H9 (cell line): ENCODE measurements around the gene FN3KRP. TPM values are rescaled to one million over a fixed set of nuclear protein-coding genes. Genes with fewer than 3 reads are reported as not detected.

Experiments used
- DNase-seq: peaks from one replicate; pipeline ENCODE4 v3.0.0-alpha.2; 2017
- H2AFZ ChIP-seq: one replicate; pipeline ENCODE4 v1.6.1; 2013; ENCODE audit warnings: mild to moderate bottlenecking, low read length, control low read depth, moderate library complexity
- H2AK5ac ChIP-seq: 2 replicates; pipeline ENCODE4 v1.6.1; 2013; ENCODE audit warnings: low read length, control low read depth, mixed read lengths; ENCODE audit not compliant: insufficient read length
- H2BK120ac ChIP-seq: one replicate; pipeline ENCODE4 v1.6.1; 2013; ENCODE audit warnings: low read depth, mild to moderate bottlenecking, low read length, control low read depth, inconsistent platforms; ENCODE audit not compliant: poor library complexity, severe bottlenecking
- H2BK12ac ChIP-seq: 2 replicates; pipeline ENCODE4 v1.6.1; 2013; ENCODE audit warnings: low read length, control low read depth, mixed read lengths, low read depth; ENCODE audit not compliant: insufficient read length
- H2BK15ac ChIP-seq: 2 replicates; pipeline ENCODE4 v1.6.1; 2013; ENCODE audit warnings: low read depth, low read length, control low read depth
- H2BK20ac ChIP-seq: one replicate; pipeline ENCODE4 v1.6.1; 2013; ENCODE audit warnings: low read depth, mild to moderate bottlenecking, low read length, control low read depth, inconsistent platforms; ENCODE audit not compliant: poor library complexity, severe bottlenecking
- H2BK5ac ChIP-seq: 2 replicates; pipeline ENCODE4 v1.6.1; 2013; ENCODE audit warnings: low read length, control low read depth, mixed read lengths; ENCODE audit not compliant: insufficient read length
- H3K14ac ChIP-seq: 2 replicates; pipeline ENCODE4 v1.6.1; 2013; ENCODE audit warnings: low read length, control low read depth; ENCODE audit not compliant: insufficient read depth
- H3K18ac ChIP-seq: 2 replicates; pipeline ENCODE4 v1.6.1; 2013; ENCODE audit warnings: low read depth, mild to moderate bottlenecking, mixed read lengths, low read length, control low read depth; ENCODE audit not compliant: insufficient read length
- H3K23ac ChIP-seq: 2 replicates; pipeline ENCODE4 v1.6.1; 2013; ENCODE audit warnings: low read length, control low read depth, mixed read lengths, low read depth; ENCODE audit not compliant: insufficient read length
- H3K23me2 ChIP-seq: 2 replicates; pipeline ENCODE4 v1.6.1; 2013; ENCODE audit warnings: low read depth, mild to moderate bottlenecking, mixed read lengths, low read length, control low read depth; ENCODE audit not compliant: insufficient read length, poor library complexity, severe bottlenecking
- H3K27ac ChIP-seq: 2 replicates; pipeline ENCODE4 v1.5.1; 2013; ENCODE audit warnings: low read length, control low read depth, mixed read lengths, low read depth; ENCODE audit not compliant: insufficient read length
- H3K27me3 ChIP-seq: 2 replicates; pipeline ENCODE4 v1.6.1; 2013; ENCODE audit warnings: low read length, control low read depth, inconsistent platforms; ENCODE audit not compliant: insufficient read depth
- H3K4ac ChIP-seq: 2 replicates; pipeline ENCODE4 v1.6.1; 2013; ENCODE audit warnings: low read depth, mild to moderate bottlenecking, control low read depth, inconsistent platforms, low read length, moderate library complexity
- H3K4me1 ChIP-seq: 2 replicates; pipeline ENCODE4 v1.6.1; 2013; ENCODE audit warnings: low read length, control low read depth, inconsistent platforms; ENCODE audit not compliant: insufficient read depth
- H3K4me2 ChIP-seq: 2 replicates; pipeline ENCODE4 v1.6.1; 2013; ENCODE audit warnings: low read length, control low read depth, mixed read lengths; ENCODE audit not compliant: insufficient read length, insufficient read depth
- H3K56ac ChIP-seq: 2 replicates; pipeline ENCODE4 v1.6.1; 2013; ENCODE audit warnings: low read depth, mild to moderate bottlenecking, mixed read lengths, low read length, control low read depth; ENCODE audit not compliant: insufficient read length
- H3K79me1 ChIP-seq: 2 replicates; pipeline ENCODE4 v1.6.1; 2013; ENCODE audit warnings: low read depth, mild to moderate bottlenecking, moderate library complexity, low read length, control low read depth, inconsistent platforms; ENCODE audit not compliant: insufficient read depth, poor library complexity, severe bottlenecking
- H3K79me2 ChIP-seq: 2 replicates; pipeline ENCODE4 v1.6.1; 2013; ENCODE audit warnings: low read length, control low read depth, inconsistent platforms; ENCODE audit not compliant: insufficient read depth
- H3K9ac ChIP-seq: 2 replicates; pipeline ENCODE4 v1.6.1; 2013; ENCODE audit warnings: low read length, control low read depth, mixed read lengths; ENCODE audit not compliant: insufficient read length; ENCODE audit errors: extremely low read depth
- H3K9me3 ChIP-seq: one replicate; pipeline ENCODE4 v1.6.1; 2013; ENCODE audit warnings: low read depth, low read length, inconsistent platforms; ENCODE audit not compliant: control insufficient read depth
- H3T11ph ChIP-seq: one replicate; pipeline ENCODE4 v1.6.1; 2013; ENCODE audit warnings: mild to moderate bottlenecking, low read length, control low read depth, inconsistent platforms
- H4K20me1 ChIP-seq: one replicate; pipeline ENCODE4 v1.6.1; 2013; ENCODE audit not compliant: control insufficient read depth, insufficient read length, insufficient read depth
- H4K5ac ChIP-seq: 2 replicates; pipeline ENCODE4 v1.6.1; 2013; ENCODE audit warnings: low read depth, mild to moderate bottlenecking, mixed read lengths, low read length, control low read depth; ENCODE audit not compliant: insufficient read length
- H4K8ac ChIP-seq: replicated peaks from 2 replicates; pipeline ENCODE4 v1.6.1; 2013; ENCODE audit warnings: low read length, control low read depth, mixed read lengths, low read depth; ENCODE audit not compliant: insufficient read length
- H4K91ac ChIP-seq: 2 replicates; pipeline ENCODE4 v1.6.1; 2013; ENCODE audit warnings: low read depth, mild to moderate bottlenecking, moderate library complexity, mixed read lengths, low read length, control low read depth; ENCODE audit not compliant: insufficient read length
- H3K27ac Mint-ChIP-seq, 3 experiments: 2 replicates in 2 of 3; 3 replicates in 1 of 3; pipeline ENCODE4 v1.8.0; 2020 to 2021; ENCODE audit warnings: mixed read lengths in 3 of 3, mild to moderate bottlenecking in 1 of 3, moderate library complexity in 1 of 3
- H3K27me3 Mint-ChIP-seq: 2 replicates; pipeline ENCODE4 v1.8.0; 2021; ENCODE audit warnings: low read depth, mild to moderate bottlenecking, moderate library complexity, mixed read lengths
- H3K36me3 Mint-ChIP-seq, 3 experiments: 2 replicates in 2 of 3; 3 replicates in 1 of 3; pipeline ENCODE4 v1.8.0; 2020 to 2021; ENCODE audit warnings: low read depth in 3 of 3, mixed read lengths in 3 of 3; ENCODE audit not compliant: insufficient read depth in 1 of 3
- H3K4me1 Mint-ChIP-seq, 2 experiments: 2 replicates each; pipeline ENCODE4 v1.8.0; 2020; ENCODE audit warnings: mixed read lengths in 2 of 2
- H3K4me3 Mint-ChIP-seq, 2 experiments: 2 replicates in 1 of 2; 3 replicates in 1 of 2; pipeline ENCODE4 v1.8.0; 2020 to 2021; ENCODE audit warnings: mild to moderate bottlenecking in 2 of 2, mixed read lengths in 2 of 2, moderate library complexity in 1 of 2
- H3K9me3 Mint-ChIP-seq, 2 experiments: 2 replicates in 1 of 2; 3 replicates in 1 of 2; pipeline ENCODE4 v1.8.0; 2020; ENCODE audit warnings: mild to moderate bottlenecking in 2 of 2, mixed read lengths in 2 of 2, moderate library complexity in 1 of 2
- WGBS: extraction: QIAGEN DNeasy Blood & Tissue Kit; methylation state at CpG from one replicate; pipeline ENCODE4 v1.1.7; 2013; ENCODE audit warnings: missing lambda C conversion rate, low lambda C conversion rate, mixed read lengths; ENCODE audit not compliant: insufficient read length; ENCODE audit errors: extremely low coverage; 5-methylcytosine and 5-hydroxymethylcytosine counted together
- total RNA-seq: library from RNA; stranded (reverse); gene quantifications from 2 replicates; pipeline ENCODE4 v1.2.1, GENCODE V29; 2021
- TF ChIP-seq, protein P1 (sequence below): fragments of 200-600 bp; sonication (generic); conservative IDR thresholded peaks from 3 replicates; pipeline ENCODE4 v1.8.0; 2021; ENCODE audit warnings: antibody characterized with exemption, mild to moderate bottlenecking

Gene FN3KRP
- total RNA-seq, 1 experiment from 2014 or later: 32.9 TPM

GRCh38 chr17:82736511-82737185 is 20.1 kb downstream of the FN3KRP start:
- Histone ChIP-seq H2BK5ac (no peak overlapping the region), H3K4ac (no peak overlapping the region), H2AFZ (no peak overlapping the region), H4K5ac (no peak overlapping the region), H2BK20ac (no peak overlapping the region), H4K20me1 (no peaks in the 10 kb centered on the region), H3K18ac (no peak overlapping the region), H3K14ac (no peak overlapping the region), H3K23me2 (peaks cover 3% of the 10 kb centered on the region), H3K9ac (no peak overlapping the region), H3K56ac (no peak overlapping the region), H4K8ac (no peak overlapping the region), H2BK15ac (no peak overlapping the region), H2BK12ac (no peak overlapping the region), H2AK5ac (no peak overlapping the region), H3K79me2 (no peaks in the 10 kb centered on the region), H3K27me3 (no peaks in the 10 kb centered on the region), H3K4me1 (no peaks in the 10 kb centered on the region), H2BK120ac (no peak overlapping the region), H3K27ac (no peak overlapping the region), H3T11ph (no peak overlapping the region), H4K91ac (no peak overlapping the region), H3K79me1 (no peaks in the 10 kb centered on the region), H3K23ac (no peak overlapping the region), H3K4me2 (no peak overlapping the region), H3K9me3 (no peaks in the 10 kb centered on the region)
- peaks cover 33 to 47% (median 40%) of the 10 kb centered on the region in 3 experiments for H3K36me3 Mint-ChIP-seq
- H3K9me3 Mint-ChIP-seq: peaks cover 17 to 18% of the 10 kb centered on the region in 2 experiments
- H3K4me3 Mint-ChIP-seq: peak overlapping the region; percentile 66 to 79; a peak in 4 of 5 replicates
- H3K27me3 Mint-ChIP-seq: peaks cover 3% of the 10 kb centered on the region; the same call in 1 of the 2 replicates
- peaks cover 0 to 6% of the 10 kb centered on the region in 2 experiments; a peak in 2 of 4 replicates for H3K4me1 Mint-ChIP-seq
- TF ChIP-seq, protein P1, sequence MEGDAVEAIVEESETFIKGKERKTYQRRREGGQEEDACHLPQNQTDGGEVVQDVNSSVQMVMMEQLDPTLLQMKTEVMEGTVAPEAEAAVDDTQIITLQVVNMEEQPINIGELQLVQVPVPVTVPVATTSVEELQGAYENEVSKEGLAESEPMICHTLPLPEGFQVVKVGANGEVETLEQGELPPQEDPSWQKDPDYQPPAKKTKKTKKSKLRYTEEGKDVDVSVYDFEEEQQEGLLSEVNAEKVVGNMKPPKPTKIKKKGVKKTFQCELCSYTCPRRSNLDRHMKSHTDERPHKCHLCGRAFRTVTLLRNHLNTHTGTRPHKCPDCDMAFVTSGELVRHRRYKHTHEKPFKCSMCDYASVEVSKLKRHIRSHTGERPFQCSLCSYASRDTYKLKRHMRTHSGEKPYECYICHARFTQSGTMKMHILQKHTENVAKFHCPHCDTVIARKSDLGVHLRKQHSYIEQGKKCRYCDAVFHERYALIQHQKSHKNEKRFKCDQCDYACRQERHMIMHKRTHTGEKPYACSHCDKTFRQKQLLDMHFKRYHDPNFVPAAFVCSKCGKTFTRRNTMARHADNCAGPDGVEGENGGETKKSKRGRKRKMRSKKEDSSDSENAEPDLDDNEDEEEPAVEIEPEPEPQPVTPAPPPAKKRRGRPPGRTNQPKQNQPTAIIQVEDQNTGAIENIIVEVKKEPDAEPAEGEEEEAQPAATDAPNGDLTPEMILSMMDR: no peak
- H3K27ac Mint-ChIP-seq: no peak overlapping the region; a peak in 1 of 7 replicates
- no peak for DNase-seq
- whole genome bisulfite sequencing: no CpG with 5 or more reads among the region's 18 CpGs
